Epithelial cell of alveolus of lung (primary cell): ENCODE data around the gene DDX55. TPM values are rescaled to one million over a fixed set of nuclear protein-coding genes. Genes with fewer than 3 reads are reported as not detected.

Experiments used
- total RNA-seq: library from RNA; depleted of rRNA; stranded (reverse); fragments of >200 nt; gene quantifications from 2 replicates; pipeline ENCODE4 v1.2.1, GENCODE V29; 2015

The DDX55 gene, protein sequence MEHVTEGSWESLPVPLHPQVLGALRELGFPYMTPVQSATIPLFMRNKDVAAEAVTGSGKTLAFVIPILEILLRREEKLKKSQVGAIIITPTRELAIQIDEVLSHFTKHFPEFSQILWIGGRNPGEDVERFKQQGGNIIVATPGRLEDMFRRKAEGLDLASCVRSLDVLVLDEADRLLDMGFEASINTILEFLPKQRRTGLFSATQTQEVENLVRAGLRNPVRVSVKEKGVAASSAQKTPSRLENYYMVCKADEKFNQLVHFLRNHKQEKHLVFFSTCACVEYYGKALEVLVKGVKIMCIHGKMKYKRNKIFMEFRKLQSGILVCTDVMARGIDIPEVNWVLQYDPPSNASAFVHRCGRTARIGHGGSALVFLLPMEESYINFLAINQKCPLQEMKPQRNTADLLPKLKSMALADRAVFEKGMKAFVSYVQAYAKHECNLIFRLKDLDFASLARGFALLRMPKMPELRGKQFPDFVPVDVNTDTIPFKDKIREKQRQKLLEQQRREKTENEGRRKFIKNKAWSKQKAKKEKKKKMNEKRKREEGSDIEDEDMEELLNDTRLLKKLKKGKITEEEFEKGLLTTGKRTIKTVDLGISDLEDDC
- total RNA-seq = 11.0 and 14.6 TPM in 2 replicates

DNA sequence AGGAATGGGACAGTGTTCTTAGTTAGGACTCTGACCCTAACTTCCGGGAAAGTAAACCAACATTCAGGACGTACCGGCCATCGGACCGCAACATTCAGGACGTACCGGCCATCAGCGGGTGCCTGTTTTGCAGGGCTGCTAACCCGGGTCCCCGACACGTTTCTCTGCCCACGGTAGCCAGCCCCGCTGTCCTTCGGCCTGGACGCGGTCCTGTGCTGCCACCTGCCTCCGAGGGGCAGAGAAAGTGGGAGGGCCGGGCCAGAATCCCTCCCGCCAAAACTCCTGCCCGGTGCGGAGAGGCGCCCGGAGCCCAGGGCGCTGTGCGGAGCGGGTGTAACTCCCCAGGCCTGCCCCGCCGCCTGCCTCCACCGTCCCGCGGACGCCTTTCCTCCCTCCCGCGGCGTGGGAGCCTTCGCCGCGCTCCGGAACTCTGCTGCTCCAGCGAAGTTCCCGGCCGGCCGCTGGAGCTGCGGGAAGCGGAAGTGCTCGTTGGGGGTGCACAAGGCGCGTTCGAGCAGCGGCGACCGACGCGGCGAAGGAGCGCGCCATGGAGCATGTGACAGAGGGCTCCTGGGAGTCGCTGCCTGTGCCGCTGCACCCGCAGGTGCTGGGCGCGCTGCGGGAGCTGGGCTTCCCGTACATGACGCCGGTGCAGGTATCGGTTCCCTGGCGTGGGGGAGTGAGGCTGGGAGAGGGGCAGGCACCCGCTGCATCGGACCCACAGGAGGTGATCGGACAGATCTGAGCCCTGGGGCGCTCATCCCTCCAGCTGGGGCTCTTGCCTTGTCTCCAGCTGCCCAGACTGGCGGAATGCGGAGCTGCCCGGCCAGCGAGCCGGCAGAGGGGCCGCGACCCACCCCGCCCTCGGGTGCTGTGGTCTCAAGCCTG lies at the start of gene DDX55:
DDX55 (plus strand) TSS at position 498 of the 888 bp plus-strand sequence; CDS start at position 548, 50 bp downstream.

DNA sequence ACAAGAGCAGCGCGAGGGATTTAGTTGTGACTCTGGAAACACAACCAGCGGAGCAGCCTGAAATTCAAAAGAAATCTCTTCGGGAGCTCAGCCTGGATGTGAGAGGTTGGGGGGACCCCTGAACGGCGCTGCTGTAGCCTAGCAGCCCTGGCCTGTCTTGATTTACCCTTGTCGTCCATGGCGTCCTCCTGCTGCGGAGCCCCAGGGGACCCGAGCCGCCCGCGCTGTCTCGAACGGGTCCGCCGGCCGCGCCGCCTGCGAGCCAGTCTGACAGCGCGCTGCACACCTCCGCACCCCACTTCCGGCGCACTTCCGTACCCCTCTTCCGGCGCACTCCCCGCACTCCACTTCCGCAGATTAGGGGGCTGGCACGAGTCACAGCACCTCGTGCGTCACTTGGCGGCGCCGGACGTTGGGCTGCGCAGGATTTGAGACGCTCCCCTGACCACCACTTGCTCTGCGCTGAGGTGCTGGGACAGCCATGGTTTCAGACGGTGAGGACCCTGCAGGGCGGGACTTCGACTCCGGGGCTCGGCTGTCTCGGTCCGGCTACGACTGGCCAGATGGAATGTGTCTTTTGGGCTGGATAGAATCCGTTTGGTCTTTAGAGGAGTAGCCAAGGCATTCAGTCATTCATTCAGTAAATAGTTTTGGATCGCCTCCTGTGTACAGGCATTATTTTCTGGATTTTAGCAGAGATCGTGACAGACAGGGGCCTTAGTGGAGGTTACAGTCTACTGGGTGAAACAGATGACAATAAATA lies 31.7 kb downstream of the DDX55 start, which contains the start of the genes EIF2B1 and GTF2H3:
EIF2B1 (minus strand) TSS at position 308 of the 763 bp plus-strand sequence; CDS start at position 179, 129 bp downstream.
GTF2H3 (plus strand) TSS at position 451 of the 763 bp plus-strand sequence; CDS start at position 482, 31 bp downstream.

Other genes starting within 250 kb of the DDX55 start
- gene SBNO1, start 237.3 kb upstream of the DDX55 start, total RNA-seq = 15.8 and 19.0 TPM in 2 replicates
- gene KMT5A, start 218.0 kb upstream of the DDX55 start, total RNA-seq = 21.2 and 35.2 TPM in 2 replicates
- 2.6 and 5.9 TPM in 2 replicates for gene RILPL2, start 165.4 kb upstream of the DDX55 start, total RNA-seq
- 7.5 and 13.1 TPM in 2 replicates for gene SNRNP35, start 144.0 kb upstream of the DDX55 start, total RNA-seq
- 17.1 and 19.7 TPM in 2 replicates for gene RILPL1, start 68.4 kb upstream of the DDX55 start, total RNA-seq
- gene TMED2, start 17.5 kb upstream of the DDX55 start, total RNA-seq = 204 and 237 TPM in 2 replicates
- gene EIF2B1, start 31.6 kb downstream of the DDX55 start, total RNA-seq = 57.1 and 80.9 TPM in 2 replicates
- gene GTF2H3, start 31.7 kb downstream of the DDX55 start, total RNA-seq = 24.4 and 37.4 TPM in 2 replicates
- gene TCTN2, start 69.0 kb downstream of the DDX55 start, total RNA-seq = 6.9 and 8.4 TPM in 2 replicates
- gene ATP6V0A2, start 110.3 kb downstream of the DDX55 start, total RNA-seq = 8.5 and 11.6 TPM in 2 replicates
- 0.32 and 0.52 TPM in 2 replicates for gene DNAH10, start 160.2 kb downstream of the DDX55 start, total RNA-seq